Stimulated activated CD4-positive, alpha-beta T cell treated with anti-CD3 and anti-CD28 coated beads, Interleukin-12 subunit alpha, Interleukin-12 subunit beta, amount 100 ng/mL, for 4 hours (primary cell): Measurements from ENCODE around the gene LRRC4C.

Experiments
- DNase-seq: peaks from one replicate; pipeline ENCODE4 v3.0.0-alpha.2; 2020

LRRC4C gene

DNA sequence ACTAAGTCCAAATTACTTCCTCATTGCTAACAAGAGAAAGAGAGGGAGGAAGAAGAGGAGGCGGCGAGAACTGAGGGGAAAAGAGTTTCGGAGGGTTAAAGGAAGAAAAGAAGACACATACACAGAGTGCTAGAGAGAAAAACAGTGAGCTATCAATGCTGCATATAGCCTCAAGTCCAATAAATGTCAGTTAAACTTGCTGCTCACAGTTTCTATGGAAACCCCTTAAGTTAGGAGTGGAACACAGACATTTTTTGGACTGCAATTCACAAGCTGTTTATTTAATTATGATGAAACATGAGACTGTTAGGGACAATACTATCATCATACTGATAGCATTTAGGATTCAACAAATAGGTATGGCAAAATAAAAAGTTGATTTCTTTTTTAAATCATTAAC is 1320.4 kb downstream of the LRRC4C start:
- no peak for DNase-seq

DNA sequence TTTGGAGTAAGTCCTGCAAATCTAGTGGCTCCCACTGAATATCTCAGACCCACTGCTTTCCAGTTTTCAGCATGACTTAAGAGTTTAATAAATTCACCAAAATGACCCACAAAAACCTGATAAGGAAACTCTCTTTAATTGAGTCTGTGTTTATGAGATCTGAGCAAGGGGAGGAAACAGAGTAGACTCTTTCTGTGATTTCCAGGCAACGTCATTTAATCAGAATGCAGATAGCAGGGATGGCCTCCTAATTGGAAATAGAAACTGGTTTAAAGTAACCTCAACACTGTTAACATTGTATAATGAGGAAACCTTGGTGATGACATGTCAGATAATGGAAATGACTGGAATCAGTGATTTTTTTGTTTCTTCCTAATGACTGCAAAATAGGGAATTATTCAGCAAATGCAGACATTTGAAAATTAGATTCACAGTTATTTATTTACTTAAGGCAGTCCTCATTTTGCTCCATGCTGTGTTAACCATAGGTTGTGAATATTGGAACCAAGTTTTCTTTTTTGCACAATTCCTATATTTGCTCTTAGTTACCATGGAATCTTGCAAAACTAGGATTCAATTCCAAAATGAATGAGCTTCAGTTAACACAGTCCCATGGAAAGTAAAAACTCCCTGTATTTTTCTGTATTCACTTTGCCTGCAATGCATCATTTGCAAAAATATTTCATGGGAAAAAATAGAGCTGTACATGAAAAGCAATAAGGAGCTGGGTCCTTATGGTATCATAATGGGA is 1324.5 kb downstream of the LRRC4C start:
- DNase-seq: no peak

DNA sequence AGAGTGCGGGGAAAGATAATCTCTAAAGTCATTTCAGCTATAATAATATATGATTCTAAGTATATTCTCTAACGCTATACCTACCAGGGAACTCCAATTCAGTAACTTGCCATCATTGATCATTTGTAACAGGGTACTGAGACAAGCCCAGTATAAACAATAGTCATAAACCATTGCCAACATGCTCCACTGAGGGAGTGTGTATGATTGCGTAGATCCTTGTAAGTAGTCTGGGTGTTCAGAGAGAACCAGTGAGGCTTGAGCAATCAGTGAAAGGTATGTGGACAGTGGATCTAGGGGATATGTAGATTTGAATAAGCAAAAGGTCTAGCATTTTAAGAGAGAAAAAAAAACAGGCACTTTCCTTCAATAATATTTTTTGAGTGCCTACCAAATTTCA is 1326.0 kb downstream of the LRRC4C start:
- no peak for DNase-seq

DNA sequence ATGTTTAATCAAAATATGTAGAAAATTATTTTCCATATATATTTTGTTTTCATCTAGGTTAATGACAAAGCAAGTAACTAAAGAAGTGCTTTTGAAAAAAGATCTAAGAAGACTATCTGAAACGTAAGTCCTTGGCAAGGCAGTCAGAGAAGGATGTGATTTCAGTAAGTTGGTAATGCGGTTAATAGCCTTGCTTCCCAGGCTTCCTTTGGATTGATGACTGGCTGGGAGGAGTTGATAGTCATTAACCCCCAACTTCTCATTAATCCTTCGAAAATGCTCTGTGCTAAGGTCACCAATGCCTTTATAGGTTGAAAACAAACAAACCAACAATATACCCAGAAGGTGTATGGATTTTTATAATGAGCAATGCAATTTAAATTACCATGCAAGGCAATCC is 1326.5 kb downstream of the LRRC4C start:
- DNase-seq: no peak

DNA sequence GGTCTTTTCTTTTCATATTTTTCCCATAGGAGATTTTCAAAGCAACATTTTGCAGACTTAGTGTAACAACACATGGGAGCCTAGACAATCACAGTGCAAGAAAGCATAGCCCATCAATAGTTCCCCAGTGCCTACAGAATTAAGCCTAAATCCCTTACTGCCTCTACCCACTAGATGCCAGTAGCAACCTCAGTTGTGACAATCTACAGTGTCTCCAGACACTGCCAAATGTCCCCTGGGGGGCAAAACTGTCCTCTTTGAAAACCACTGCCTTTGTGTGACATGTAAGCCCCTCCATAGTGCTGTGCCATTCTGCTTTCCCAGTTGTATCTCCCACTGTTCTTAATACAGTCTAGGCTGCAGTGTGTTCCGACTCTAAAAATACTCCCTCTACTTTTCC is 1329.0 kb downstream of the LRRC4C start:
- no peak for DNase-seq

DNA sequence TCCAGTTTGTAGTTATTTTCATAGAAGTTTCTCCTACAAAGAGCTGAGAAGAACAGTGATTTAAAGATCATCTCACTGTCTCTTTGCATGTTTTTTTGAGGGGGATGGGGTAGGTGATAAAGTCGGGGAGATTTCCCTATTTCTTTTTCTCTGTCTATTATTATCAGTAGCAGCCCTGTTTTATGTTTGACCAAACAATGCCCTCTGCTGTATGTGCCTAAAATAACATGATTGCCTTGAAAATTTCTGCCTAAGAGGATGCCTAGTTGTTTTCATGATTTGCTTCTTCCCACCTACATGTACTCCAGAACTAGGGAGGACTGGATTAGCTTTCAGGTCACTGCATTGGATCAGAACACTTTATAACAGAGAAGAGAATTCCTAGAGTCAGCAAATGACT is 1330.2 kb downstream of the LRRC4C start:
- no peak for DNase-seq

DNA sequence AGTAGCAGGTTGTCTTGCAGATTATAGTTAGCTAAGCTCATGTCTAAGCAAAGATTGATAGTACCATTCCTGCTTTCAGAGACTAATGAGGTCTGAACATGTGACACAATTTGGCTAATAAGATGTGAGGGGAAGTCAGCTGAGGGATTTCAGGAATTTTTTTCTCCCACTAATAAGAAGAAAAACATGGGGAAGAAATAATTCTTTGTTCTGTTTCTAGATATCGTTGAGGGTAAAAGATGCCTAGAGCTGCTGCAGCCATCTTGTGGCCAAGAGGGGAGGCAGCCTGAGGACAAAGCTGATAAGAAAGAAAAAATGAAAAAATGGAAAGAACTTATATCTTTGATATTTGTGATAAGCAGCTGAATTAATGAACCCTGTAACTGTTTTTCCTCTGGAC is 1334.4 kb downstream of the LRRC4C start:
- DNase-seq: no peak

DNA sequence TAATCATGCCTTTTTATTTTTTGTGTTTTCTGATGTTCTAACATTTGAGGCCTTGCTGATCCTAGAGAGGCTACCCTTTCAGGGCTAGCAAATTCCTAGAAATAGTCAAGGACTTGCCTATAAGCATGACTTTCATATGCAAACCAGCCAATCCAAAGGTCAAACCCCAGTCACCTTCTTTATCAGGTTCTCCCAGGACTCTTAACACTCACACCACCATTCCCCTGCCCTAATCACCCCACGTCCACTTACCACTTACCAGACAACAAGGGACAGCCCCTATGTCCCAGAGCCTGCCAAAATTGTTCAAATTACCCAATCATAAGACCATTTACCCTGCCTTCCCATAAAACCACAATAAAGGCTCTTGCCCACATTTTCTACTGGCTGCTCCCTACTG is 1339.8 kb downstream of the LRRC4C start:
- DNase-seq: no peak

DNA sequence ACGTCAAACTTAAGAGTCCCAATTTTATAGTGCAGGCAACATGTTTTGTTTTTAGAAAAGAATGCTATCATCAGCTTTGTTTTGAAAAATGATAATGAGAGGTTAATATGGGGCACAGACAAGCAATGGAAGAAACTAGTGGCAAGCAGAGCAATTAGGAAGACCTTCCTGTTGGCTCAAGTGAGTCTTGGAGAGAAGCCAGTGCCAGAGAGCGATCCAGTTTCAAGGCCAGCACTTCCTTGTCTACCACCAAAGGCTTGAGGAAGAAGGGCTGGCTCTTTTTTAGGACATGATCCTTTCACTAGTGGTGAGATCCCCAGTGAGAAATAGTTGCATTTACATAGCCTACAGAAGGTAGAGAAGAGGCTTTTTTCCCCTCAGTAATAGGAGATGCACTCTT is 1340.7 kb downstream of the LRRC4C start:
- DNase-seq: no peak

DNA sequence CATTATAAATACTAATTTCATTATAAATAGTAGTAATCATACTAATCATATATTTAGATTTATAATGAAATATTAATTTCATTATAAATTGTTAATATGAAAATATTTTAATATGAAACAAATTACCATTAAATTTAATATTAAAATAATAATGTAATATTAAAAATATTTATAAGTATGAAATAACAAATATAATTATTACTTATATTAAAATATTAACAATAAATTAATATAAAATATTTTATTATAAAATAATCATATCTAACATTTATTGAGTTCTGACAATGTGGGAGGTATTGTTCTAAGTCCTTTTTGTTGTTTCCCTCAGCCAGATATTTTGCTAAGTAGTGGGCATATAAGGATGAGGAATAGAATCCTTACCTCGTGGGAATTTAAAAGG is 1341.4 kb downstream of the LRRC4C start:
- no peak for DNase-seq

DNA sequence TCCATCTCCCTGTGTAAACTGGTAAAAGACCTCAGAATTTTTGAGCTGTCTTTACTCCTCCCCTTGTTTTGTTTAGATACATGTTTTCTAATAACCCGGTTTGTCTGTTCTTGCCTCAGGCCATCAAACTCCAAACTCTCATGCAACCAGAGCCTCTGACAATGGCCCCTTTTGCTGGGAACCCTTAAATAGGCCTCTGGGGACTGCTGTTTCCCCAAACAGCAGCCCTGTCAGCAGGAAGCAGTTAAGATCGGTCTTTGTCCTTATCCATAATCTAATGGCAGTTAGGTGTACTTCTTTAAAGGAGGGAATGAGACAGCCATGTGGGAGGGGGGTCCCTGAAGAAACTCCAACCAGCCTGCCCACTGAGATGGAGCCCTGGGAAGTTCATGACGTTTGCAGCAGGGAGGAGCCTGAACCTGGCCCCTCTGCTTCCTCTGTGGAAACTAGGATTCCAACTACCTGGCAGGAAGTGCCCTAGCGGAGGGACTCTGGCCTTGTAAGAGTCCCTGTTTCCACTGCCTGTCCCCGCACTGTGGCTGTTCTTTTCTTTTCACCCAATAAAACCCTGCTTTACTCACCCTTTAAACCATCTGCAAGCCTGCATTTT is 1354.4 kb downstream of the LRRC4C start:
- no peak for DNase-seq

DNA sequence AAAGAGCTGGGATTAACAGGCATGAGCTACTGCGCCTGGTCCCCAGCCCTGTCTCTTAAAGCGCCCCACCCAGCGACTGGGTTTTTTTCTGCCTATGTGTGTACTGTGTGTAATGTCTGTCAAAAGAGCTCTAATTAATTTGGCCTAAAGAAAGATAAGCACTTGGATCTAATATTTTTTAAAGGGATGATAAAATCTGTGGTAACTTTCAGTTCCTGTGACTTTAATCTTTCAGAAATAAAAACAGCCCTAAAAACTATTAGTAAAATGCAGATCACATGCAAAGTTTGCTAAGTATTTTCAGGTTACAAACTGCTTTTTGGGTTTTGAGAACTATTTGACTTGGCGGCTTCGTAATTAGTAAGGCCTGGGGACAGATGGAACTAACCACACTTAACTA is 1358.7 kb downstream of the LRRC4C start:
- DNase-seq: no peak

DNA sequence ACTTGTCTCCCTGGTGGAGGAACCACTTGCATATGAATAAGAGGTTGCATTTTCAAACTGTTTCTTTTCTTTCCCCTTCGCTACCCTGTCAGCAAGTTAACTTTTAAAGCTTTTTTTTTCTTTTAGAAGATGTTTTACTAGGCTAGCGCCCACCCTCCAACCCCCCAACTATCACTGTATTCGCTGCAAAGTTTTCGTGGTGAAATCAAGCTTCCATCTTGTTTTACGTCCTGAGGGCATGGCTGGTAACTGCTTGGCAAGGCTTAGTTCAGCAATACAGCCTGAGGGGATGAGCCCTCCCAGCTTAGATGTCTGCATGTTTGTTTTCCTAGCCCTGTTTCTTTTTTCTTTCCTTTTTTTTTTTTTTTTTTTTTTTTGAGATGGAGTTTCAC is 1359.3 kb downstream of the LRRC4C start:
- no peak for DNase-seq

DNA sequence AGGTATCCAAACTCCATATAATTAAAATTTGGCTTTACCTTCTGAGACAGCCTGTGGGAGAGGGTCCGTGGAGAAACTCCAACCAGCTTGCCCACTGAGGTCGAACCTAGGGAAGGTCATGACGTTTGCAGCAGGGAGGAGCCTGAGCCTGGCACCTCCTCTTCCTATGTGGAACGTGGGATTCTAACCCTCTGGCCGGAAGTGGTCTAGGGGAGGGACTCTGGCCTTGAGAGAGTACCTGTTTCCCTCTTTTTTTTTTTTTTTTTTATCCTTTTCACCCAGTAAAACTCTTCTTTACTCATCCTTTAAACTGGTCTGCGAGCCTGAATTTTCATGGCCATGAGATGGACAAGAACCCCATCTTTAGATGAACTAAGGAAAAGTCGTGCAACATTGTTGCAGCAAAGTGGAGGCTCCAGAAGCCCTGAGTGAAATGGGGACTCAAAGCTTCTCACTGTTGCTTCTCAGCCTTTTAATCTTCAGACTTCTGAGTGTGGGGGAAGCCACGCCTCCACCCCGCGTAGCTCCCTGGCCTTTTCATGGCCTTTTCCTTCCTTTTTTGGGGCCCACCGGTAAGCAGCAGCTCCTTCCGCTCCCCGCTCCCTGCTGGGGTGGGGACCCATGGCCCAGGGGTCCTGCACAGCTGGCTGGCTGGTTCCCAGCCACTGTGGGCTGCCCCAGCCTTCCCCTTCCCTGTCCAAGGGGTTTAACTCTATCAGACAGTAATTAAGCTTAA is 1359.9 kb downstream of the LRRC4C start:
- DNase-seq: no peak

DNA sequence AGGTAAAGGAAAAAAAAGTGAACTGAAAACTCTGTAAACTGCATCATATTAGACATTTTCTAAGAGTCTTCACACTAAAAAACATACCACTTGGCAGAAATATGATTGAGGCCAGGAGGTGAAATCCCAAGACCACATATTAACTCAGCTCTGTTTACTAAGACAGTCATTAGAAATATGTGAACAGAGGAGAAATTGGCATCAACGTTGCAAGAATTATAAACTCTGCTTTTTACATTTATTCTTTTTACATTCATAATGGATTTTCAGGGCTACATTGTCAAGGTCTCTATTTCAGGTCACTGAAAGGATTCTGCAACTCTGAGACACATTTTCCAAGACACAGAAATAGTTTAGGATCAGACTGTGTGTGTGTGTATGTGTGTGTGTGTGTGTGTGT is 1364.0 kb downstream of the LRRC4C start:
- no peak for DNase-seq

DNA sequence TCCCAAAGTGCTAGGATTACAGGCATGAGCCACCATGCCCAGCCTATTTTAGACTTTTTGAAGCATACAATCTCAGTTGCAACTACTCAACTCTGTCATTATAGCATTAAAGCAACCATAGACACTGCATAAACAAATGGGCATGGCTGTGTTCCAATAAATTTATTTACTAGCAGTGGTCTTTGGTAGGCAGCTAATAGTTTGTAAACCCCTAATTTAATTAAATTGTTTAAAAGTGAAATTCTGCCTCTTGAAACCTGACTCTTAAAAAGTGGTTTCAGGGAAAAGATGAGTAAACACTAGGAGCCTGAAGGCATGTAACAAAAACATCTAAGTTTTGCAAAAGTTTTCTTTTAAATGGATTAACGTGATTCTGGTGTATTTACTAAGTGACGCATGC is 1364.5 kb downstream of the LRRC4C start:
- DNase-seq: no peak

DNA sequence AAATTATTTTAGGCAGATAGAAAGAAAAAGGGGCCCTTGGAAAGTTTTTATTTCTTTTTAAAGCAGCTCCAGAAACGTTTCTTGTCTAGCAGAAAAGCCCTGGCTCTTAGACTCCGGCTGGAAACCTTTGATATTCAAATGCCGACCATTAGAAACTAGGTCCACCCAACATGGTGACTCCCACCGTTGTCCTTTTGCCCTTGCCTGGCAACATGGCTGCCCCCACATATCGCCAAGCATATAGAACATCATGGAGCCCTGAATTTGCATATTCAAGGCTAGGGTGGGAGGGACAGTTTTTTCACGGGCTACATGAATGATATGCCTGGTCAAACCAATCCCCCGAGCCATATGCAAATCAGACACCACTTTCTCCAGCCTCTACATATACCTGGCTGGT is 1379.0 kb downstream of the LRRC4C start:
- no peak for DNase-seq
